Embryonic facial prominence (tissue), 1 donor: ENCODE results near the gene TIMP1.

Source experiments
- DNase-seq: peaks from one replicate; pipeline ENCODE4 v3.0.0-alpha.2; 2016; ENCODE audit errors: extremely low spot score

Gene TIMP1

GRCh38 chrX:47581731-47582647 is at the start of gene TIMP1:
TSS of gene TIMP1 (plus strand) at chrX:47582436. CDS start at chrX:47583416, 980 bp downstream.
- peak; percentile 70 for DNase-seq

GRCh38 chrX:47539860-47540259 is 42.4 kb upstream of the TIMP1 start:
- no peak for DNase-seq

- DNase-seq, result peak; percentile 72
These were observed 41.3 kb upstream of the TIMP1 start for GRCh38 chrX:47540754-47541538.

GRCh38 chrX:47543496-47543895 is 38.7 kb upstream of the TIMP1 start:
- no peak for DNase-seq

- peak; percentile 72 for DNase-seq
These were observed 26.1 kb upstream of the TIMP1 start for GRCh38 chrX:47556045-47556623.

GRCh38 chrX:47558436-47558835 is 23.8 kb upstream of the TIMP1 start:
- no peak for DNase-seq

- DNase-seq, result no peak
These were observed 21.9 kb upstream of the TIMP1 start for GRCh38 chrX:47560179-47560933.

GRCh38 chrX:47560934-47561658 is 21.1 kb upstream of the TIMP1 start, which contains the start of gene ARAF:
TSS of gene ARAF (plus strand) at chrX:47561205. CDS start at chrX:47562968, 1,763 bp downstream.
- DNase-seq, result peak; percentile 89

GRCh38 chrX:47561659-47562151 is 20.5 kb upstream of the TIMP1 start:
- no peak for DNase-seq

GRCh38 chrX:47562615-47563243 is 19.5 kb upstream of the TIMP1 start:
- DNase-seq, result no peak

GRCh38 chrX:47563801-47564315 is 18.4 kb upstream of the TIMP1 start:
- no peak for DNase-seq

- no peak for DNase-seq
These were observed 17.7 kb upstream of the TIMP1 start for GRCh38 chrX:47564438-47565085.

- no peak for DNase-seq
These were observed 15.4 kb upstream of the TIMP1 start for GRCh38 chrX:47566841-47567240.

- no peak for DNase-seq
These were observed 13.5 kb upstream of the TIMP1 start for GRCh38 chrX:47568656-47569295.

- DNase-seq, result no peak
These were observed 11.4 kb upstream of the TIMP1 start for GRCh38 chrX:47570794-47571193.

GRCh38 chrX:47571215-47571614 is 11.0 kb upstream of the TIMP1 start:
- DNase-seq, result no peak

GRCh38 chrX:47571896-47572295 is 10.3 kb upstream of the TIMP1 start:
- no peak for DNase-seq

GRCh38 chrX:47572773-47573340 is 9.4 kb upstream of the TIMP1 start:
- DNase-seq, result no peak
